GM18907 (cell line): ENCODE data around the gene IL18.
"Not testable (repeated sequence)": the region's sequence is repeated elsewhere in the genome, so short reads cannot be mapped to it uniquely, and the experiment has no call there.

Experiments used
- ATAC-seq: cut with Tn5 transposase; IDR thresholded peaks from one replicate; pipeline ENCODE4 v1.9.1; 2021; ENCODE audit warnings: mild to moderate bottlenecking, moderate library complexity; ENCODE audit not compliant: unreplicated experiment

The IL18 gene

GRCh38 chr11:112163875-112164685 lies at the start of gene IL18:
TSS of gene IL18 (minus strand) at chr11:112164094. CDS start at chr11:112155053, 9,041 bp downstream.
- no peak for ATAC-seq

GRCh38 chr11:112212710-112213109 lies 48.8 kb upstream of the IL18 start:
- ATAC-seq = no peak

GRCh38 chr11:112212290-112212689 lies 48.4 kb upstream of the IL18 start:
- ATAC-seq = no peak

- ATAC-seq = no peak
Observed at GRCh38 chr11:112211536-112211935, 47.6 kb upstream of the IL18 start.

- ATAC-seq = no peak
Observed at GRCh38 chr11:112210890-112211289, 47.0 kb upstream of the IL18 start.

- ATAC-seq = no peak
Observed at GRCh38 chr11:112206071-112206470, 42.2 kb upstream of the IL18 start.

- no peak for ATAC-seq
Observed at GRCh38 chr11:112200252-112200651, 36.4 kb upstream of the IL18 start.

- ATAC-seq = not testable (repeated sequence)
Observed at GRCh38 chr11:112199101-112199500, 35.2 kb upstream of the IL18 start.

GRCh38 chr11:112196519-112197087 lies 32.7 kb upstream of the IL18 start:
- ATAC-seq = no peak

- ATAC-seq = no peak
Observed at GRCh38 chr11:112195951-112196351, 32.1 kb upstream of the IL18 start.

- not testable (repeated sequence) for ATAC-seq
Observed at GRCh38 chr11:112195113-112195512, 31.2 kb upstream of the IL18 start.

- ATAC-seq = no peak
Observed at GRCh38 chr11:112186304-112186703, 22.4 kb upstream of the IL18 start.

- ATAC-seq = no peak
Observed at GRCh38 chr11:112185883-112186282, 22.0 kb upstream of the IL18 start.

GRCh38 chr11:112182867-112183266 lies 19.0 kb upstream of the IL18 start:
- ATAC-seq = no peak

- peak; percentile 91 for ATAC-seq
Observed at GRCh38 chr11:112179601-112180000, 15.7 kb upstream of the IL18 start.

GRCh38 chr11:112178936-112179335 lies 15.0 kb upstream of the IL18 start:
- ATAC-seq = no peak

- ATAC-seq = no peak
Observed at GRCh38 chr11:112178428-112178827, 14.5 kb upstream of the IL18 start.

- ATAC-seq = no peak
Observed at GRCh38 chr11:112177589-112177988, 13.7 kb upstream of the IL18 start.

- no peak for ATAC-seq
Observed at GRCh38 chr11:112176077-112176476, 12.2 kb upstream of the IL18 start.

- ATAC-seq = no peak
Observed at GRCh38 chr11:112175599-112175952, 11.7 kb upstream of the IL18 start.

GRCh38 chr11:112174789-112175598 lies 11.1 kb upstream of the IL18 start, which contains the start of gene BCO2:
TSS of gene BCO2 (plus strand) at chr11:112175512. CDS start at chr11:112175602, 90 bp downstream.
- peak; percentile 40 for ATAC-seq

GRCh38 chr11:112173152-112173551 lies 9.3 kb upstream of the IL18 start:
- ATAC-seq = no peak
